ENCODE measurements around the gene UBQLN1.

UBQLN1 gene

DNA sequence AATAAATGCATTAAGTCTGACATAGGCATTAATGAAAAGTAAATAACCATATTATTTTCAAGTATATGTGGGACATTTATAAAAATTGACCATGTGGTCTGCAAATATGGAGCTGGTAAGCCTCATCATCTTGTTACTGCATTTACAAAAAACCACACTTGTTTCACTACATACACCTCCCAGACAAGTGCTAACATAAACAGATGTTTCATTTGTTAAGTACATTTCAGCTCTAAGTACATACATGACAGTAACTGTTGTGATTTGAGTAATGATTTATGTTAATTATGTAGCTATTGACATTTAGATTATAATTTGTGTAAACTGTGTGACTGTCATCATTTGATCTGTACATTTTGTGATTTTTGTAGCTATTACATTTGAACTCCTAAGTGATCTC lies 70.9 kb downstream of the UBQLN1 start:
- H3K4me3 ChIP-seq = no peak overlapping the region
- TF ChIP-seq CTCF (IDR thresholded peaks at IDR 0.05) = no peak
- no peak for DNase-seq (ENCODE audit: low spot score)
- H3K27ac ChIP-seq = no peak overlapping the region

DNA sequence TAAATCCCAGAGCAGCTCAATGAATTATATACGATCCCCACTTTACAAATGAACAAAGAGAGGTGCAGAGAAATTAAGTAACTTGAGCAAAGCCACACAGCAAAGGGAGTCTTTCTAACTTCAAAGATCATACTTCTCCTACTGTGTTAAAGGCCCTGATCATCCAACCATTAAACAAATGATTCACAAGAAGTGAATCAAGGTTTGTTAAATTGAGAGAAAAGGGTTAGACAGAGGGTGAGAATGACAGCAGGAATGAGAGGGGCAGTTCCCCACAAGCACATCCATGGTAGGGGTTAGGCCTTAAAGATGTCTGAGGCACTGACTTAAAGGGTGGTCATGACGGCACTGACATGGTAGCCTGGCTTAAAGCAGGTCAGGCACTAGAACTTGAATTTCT lies 74.1 kb downstream of the UBQLN1 start:
- no peak for DNase-seq (ENCODE audit: low spot score)
- no peak overlapping the region for H3K4me3 ChIP-seq
- H3K27ac ChIP-seq = no peak overlapping the region
- TF ChIP-seq CTCF (IDR thresholded peaks at IDR 0.05) = no peak

DNA sequence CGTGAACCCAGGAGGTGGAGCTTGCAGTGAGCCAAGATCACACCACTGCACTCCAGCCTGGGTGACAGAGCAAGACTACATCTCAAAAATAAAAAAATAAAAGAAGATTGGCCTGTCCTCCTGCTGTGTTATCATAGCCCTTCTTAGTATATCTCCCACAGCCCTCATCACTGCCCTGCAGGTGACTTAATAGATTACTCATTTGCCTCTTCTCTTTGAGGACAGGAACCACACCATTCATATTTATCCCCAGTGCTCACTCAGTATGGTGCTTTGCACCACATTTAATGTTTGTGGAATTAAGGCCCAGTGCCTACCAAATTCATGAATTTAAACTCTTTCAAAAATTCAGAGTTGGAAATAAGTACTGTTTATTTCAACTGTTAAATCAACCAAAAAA lies 74.5 kb downstream of the UBQLN1 start:
- no peak for TF ChIP-seq CTCF (IDR thresholded peaks at IDR 0.05)
- DNase-seq (ENCODE audit: low spot score) = no peak
- Histone ChIP-seq H3K27ac (no peak overlapping the region), H3K4me3 (no peak overlapping the region)

DNA sequence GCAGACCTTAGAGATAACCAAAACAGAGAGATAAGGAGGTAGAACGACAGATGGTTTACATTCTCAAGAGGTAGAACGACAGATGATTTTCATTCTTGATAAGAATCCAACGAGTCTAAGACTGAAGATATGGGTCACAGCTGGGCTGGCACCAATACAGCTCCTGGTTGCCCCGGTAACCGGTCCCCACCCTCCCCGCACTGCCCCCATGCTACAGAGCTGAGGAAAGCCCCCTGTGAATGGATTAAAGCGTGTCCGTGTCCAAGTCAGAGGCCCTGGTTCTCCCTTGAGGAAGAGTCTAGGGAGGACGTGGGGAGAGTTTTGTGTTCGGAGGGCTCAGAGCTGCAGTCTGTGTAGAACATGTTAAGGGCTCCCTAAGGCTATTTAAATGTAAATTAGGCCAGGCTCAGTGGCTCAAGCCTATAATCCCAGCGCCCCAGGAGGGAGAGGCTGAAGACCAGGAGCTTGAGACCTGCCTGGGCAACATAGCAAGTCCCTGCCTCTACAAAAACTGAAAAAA lies 76.8 kb downstream of the UBQLN1 start:
- no peak for TF ChIP-seq CTCF (IDR thresholded peaks at IDR 0.05)
- no peak overlapping the region for H3K27ac ChIP-seq
- DNase-seq (ENCODE audit: low spot score) = no peak
- no peak overlapping the region for H3K4me3 ChIP-seq

DNA sequence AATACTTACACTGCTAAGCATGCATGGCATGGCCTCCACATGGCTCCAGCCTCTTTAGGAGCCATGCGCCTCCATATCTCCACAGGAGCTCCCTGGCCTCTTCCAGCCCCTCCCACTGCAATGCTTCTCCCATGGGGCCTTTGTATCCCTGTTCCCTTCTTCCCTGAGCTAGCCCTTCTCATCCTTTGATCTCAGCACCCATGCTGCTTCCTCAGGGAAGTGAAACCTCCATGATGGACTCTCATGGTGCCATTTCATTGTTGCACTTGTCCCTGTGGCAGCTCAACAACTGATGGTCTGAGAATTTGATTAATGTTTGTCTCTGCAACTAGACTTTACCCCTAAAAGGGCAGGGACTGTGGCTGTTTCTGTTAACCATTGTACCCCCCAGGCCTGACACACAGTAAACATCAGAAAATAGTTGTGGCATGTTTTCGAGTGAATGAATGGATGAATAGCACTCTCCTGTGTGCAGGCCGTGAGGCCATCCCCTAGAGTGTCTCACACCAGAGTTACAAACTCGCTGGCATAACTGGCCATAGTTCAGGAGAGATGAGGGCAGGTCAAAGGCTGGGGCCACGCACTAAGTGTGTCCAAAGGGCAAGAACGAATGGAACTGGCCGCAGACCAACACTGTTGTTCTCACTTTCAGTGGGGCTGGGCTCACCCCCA lies 78.2 kb downstream of the UBQLN1 start:
- DNase-seq (ENCODE audit: low spot score) = no peak
- TF ChIP-seq CTCF (IDR thresholded peaks at IDR 0.05) = no peak
- Histone ChIP-seq H3K27ac (no peak overlapping the region), H3K4me3 (no peak overlapping the region)

DNA sequence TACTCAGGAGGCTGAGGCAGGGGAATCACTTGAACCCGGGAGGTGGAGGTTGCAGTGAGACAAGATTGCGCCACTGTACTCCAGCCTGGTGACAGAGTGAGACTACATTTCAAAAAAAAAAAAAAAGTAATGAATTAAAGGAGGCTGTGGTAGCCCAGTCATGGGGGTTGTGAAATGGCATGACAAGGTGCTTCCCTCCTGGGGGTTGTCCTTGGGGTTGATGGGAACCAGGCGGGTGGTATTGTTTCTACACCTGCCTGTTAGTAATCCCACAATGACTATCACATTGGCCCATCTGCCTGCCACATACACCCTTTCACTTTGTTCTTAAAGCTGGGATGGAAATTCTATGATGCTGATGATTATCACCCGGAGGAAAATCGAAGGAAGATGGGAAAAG lies 79.2 kb downstream of the UBQLN1 start:
- no peak for DNase-seq (ENCODE audit: low spot score)
- no peak overlapping the region for H3K4me3 ChIP-seq
- no peak overlapping the region for H3K27ac ChIP-seq
- no peak for TF ChIP-seq CTCF (IDR thresholded peaks at IDR 0.05)

DNA sequence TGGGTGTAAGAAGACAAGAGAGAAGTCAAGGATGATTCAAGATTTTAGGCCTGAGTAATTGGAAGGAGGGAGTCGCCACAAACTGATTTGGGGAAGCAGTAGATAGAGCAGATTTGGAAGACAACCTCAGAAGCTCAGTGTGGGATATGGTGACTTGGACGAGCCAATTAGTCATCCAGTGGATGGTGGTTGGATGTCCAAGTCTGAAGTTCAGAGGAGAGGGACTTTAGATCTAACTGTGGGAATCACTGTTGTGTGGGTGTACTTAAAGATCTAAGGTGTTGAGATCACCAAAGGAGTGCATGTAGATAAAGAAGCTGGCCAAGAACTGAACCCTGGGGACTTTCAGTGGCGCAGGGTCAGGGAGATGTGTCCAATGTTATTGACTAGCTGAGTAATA lies 82.6 kb downstream of the UBQLN1 start:
- no peak overlapping the region for H3K4me3 ChIP-seq
- no peak for TF ChIP-seq CTCF (IDR thresholded peaks at IDR 0.05)
- no peak for DNase-seq (ENCODE audit: low spot score)
- no peak overlapping the region for H3K27ac ChIP-seq

Measured in coronary artery (tissue), 2 donors.